ENCODE data around the gene CBFA2T3.

Gene CBFA2T3

DNA sequence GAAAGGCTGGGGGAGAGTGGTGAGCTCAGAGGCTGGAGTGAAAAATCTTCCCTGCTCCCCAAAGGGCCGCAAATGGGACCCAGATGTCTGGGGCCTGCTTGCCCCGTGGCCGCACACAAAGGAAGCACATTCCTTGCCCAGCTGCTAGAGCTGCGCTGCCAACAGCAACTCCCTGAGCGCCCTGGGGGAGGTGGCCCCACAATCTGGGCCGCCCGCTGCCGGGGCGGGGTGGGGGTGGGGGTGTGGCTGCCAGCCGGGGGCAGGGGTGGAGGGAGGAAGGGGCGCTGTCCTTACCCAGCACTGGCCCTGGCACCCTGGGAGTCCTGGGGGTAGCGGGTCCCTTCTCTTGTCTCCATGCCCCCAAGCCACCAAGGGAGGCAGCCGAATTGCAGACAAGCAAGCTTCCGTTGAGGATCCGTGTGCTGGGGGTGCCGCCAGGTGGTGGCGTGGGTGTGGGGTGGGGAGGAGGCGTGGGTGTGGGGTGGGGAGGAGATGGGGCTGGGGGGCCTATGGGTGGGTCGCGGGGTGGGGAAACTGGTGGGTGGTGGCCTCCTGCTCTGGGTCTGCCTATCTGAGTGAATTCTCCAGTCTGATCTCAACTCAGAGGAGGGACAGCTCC is 62.1 kb downstream of the CBFA2T3 start:
- no peak overlapping the region for H3K27ac ChIP-seq

DNA sequence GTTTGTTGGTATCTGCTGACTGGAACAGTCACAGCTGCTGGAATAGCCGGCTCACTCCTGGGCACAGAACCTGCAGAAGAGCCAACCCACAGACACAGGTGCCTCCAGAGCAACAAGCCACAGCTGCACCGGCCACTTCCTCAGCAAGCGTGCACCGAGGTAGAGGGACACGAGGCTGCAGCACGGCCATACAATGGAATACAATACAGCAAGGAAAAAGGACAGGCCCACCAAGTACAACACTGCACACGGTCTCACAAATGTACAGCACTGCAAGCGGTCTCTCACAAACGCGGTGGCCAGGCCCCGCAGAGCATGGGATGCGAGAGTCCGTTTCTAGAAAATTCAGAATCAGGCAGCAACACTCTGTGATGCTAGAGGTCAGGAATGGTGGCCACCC is 63.1 kb downstream of the CBFA2T3 start:
- no peak overlapping the region for H3K27ac ChIP-seq
- no peak for TF ChIP-seq ZFX (IDR thresholded peaks at IDR 0.05; ENCODE audit: borderline replicate concordance)
- TF ChIP-seq, protein P1, sequence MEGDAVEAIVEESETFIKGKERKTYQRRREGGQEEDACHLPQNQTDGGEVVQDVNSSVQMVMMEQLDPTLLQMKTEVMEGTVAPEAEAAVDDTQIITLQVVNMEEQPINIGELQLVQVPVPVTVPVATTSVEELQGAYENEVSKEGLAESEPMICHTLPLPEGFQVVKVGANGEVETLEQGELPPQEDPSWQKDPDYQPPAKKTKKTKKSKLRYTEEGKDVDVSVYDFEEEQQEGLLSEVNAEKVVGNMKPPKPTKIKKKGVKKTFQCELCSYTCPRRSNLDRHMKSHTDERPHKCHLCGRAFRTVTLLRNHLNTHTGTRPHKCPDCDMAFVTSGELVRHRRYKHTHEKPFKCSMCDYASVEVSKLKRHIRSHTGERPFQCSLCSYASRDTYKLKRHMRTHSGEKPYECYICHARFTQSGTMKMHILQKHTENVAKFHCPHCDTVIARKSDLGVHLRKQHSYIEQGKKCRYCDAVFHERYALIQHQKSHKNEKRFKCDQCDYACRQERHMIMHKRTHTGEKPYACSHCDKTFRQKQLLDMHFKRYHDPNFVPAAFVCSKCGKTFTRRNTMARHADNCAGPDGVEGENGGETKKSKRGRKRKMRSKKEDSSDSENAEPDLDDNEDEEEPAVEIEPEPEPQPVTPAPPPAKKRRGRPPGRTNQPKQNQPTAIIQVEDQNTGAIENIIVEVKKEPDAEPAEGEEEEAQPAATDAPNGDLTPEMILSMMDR (IDR thresholded peaks at IDR 0.05): no peak

More for the DNA sequence above, 62.1 kb downstream of the CBFA2T3 start:
- TF ChIP-seq, protein P1 (IDR thresholded peaks at IDR 0.05): no peak
- no peak for TF ChIP-seq ZFX (IDR thresholded peaks at IDR 0.05; ENCODE audit: borderline replicate concordance)

DNA sequence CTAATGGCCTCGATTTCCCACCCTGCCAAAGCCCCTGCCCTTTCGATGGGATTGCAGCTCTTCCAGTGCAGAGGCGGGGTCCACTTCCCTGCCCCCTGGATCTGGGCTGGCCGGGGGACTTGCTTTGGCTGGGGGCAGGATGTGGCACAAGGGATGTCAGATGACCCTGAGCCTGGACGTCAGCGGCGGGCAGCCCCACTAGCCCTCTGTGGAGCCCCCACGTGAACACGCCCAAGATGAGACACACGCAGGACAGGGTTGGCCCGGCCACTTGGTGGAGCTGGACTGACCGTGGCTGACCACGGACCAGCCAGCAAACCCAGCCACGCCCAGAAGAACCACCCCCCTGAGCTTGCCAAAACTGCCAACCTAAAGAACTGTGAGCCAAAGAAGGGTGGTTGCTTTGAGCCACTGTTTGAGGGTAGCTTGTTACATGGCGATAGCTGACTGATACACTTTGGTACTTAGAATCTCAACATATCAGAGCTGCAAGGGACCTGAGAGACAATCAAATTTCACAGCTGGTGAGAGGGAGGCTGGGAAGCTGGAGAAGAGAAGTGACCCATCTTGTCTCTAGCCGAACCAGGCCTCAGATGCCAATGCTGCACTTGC is 63.9 kb downstream of the CBFA2T3 start:
- no peak for TF ChIP-seq ZFX (IDR thresholded peaks at IDR 0.05; ENCODE audit: borderline replicate concordance)
- TF ChIP-seq, protein P1 (IDR thresholded peaks at IDR 0.05): no peak
- H3K27ac ChIP-seq: no peak overlapping the region

DNA sequence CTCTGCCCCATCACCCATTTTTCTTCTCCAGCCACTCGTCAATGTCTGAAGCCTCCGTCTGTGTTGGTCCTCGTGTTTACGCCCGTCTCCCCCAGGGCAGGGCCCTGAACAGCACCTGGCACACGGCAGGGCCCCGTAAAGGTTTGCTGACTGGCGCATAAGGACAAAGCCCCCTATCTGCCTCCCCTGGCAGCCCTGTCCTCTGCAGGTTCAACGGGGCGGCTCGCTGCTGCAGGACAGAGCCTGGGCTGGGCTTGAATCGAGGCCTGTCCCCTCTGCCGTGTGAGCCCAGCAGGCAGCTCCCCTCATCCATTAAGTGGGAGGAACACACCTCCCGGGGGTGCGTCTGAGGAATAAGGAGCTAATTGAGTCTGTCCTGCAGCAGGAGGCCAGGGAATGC is 64.5 kb downstream of the CBFA2T3 start:
- H3K27ac ChIP-seq: no peak overlapping the region
- TF ChIP-seq, protein P1 (IDR thresholded peaks at IDR 0.05): no peak
- no peak for TF ChIP-seq ZFX (IDR thresholded peaks at IDR 0.05; ENCODE audit: borderline replicate concordance)

DNA sequence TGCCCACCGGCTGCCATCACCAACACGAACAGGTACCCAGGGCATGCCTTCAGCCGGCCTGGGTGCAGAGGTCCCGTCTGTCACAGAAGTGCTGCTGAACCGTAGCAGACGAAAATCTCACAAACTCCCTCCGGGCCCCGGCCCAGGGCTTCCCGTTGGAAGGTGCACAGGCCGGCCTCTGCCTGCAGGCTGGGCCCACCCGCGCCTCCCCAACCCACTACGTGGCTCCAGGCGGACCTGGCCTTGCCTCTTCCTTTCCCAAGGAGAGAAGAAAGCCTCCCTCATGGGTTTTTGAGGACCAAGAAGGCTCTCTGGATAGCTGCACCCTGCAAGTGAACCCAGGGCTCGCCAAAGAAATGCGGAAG is 65.1 kb downstream of the CBFA2T3 start:
- TF ChIP-seq, protein P1 (IDR thresholded peaks at IDR 0.05): no peak
- no peak for TF ChIP-seq ZFX (IDR thresholded peaks at IDR 0.05; ENCODE audit: borderline replicate concordance)
- H3K27ac ChIP-seq: no peak overlapping the region

DNA sequence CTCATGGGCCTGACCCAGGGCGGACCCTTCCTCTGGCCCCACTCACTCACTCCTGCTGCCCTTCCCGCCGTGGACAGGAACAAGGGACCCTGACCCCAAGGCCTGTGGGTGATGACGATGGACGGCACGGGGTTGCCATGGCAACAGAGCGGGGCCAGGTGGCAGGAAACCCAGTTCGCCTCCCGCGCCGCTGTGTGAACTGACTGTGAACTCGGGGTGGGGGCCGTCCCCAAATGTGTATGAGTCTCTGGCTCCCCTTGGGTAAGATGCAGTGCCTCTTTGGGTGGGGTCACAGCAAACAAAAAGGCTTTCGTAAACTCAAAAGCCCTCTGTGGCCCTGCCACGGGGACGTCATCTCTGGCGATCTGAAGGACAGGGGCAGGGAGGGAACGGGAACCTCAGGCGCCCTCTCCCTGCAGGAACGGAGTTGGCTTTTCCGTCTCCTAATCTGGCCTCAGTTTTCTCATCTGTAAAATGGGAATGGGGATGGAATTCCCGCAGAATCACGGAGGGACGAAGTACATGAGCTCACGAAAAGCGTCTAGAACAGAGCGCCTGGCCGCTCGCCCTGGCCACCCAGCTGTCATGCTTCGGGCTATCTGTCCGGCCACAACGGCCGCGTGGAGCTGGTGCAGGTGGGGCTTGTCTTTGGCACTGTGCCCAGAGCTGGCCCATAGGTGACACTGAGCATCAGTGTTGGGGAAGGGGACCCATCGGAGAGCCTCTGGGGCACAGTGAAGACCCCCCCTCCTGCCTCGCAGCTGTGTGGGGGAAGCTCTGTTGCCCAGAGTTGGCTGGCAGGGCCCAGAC is 65.7 kb downstream of the CBFA2T3 start:
- TF ChIP-seq ZFX (IDR thresholded peaks at IDR 0.05; ENCODE audit: borderline replicate concordance): no peak
- TF ChIP-seq, protein P1 (IDR thresholded peaks at IDR 0.05): no peak
- H3K27ac ChIP-seq: no peak overlapping the region

Measured in 22Rv1 (cell line).